ENCODE data around the gene NCEH1. TPM values are rescaled to one million over a fixed set of nuclear protein-coding genes. Genes with fewer than 3 reads are reported as not detected.

NCEH1 gene
- total and polyA plus RNA-seq, 2 of the 13 experiments (the other 11 are each of a cell fraction or from before 2014, with no cell fraction given): 12.9 to 21.4 TPM

DNA sequence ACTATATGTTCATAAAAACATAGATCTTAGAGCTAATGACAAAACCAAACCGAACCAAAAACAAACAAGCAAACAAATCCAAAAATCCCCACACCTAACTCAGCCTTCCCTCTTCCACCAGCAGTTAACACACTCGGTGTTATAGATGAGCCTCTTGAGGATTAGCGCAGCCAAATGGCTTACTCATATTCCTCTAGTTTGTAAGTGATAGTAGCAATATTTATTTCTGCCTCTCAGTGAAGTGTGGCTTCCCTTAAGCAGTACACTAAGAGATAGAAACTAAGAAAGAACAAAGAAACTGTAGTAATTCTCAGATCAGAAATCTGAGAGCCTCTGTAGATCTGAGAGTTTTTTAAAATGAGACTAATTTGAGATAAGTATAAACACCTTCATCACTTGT, 2.4 kb upstream of the NCEH1 start (continued):
- no peak for TF ChIP-seq FOSL1 (CRISPR knock-in tag; IDR thresholded peaks at IDR 0.05; ENCODE audit: borderline replicate concordance)

DNA sequence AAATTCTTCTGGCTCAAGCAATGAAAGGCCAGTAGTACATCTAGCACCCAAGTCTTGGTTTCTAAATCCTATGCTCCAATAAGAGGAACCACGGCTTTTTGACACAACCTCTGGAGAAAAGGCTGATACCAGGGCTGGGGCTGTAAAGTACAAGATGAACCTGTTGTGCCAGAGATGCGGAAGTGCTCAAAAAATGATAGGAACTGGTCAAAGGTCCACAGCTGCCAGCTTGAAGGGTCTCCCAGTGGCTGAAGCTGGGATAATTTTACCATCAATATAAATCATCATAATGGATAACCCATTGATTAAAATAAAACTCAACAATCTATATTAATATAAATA, 558 bp upstream of the NCEH1 start:
- Histone ChIP-seq H3K4me3 (replicated peaks in 1 of 3; ENCODE audit: insufficient read depth in 1 of 3, low read depth in 2 of 3, low read length in 3 of 3) (peak overlapping the region; percentile 78 to 86 (median 78)), H3K9me3 (ENCODE audit: low read length) (no peaks in the 10 kb centered on the region), H3K27ac (ENCODE audit: extremely low read length, insufficient read depth, low read length) (peak overlapping the region; percentile 62), H3K9ac (ENCODE audit: insufficient read depth, low read depth, low read length) (peak overlapping the region; percentile 76), H3K36me3 (replicated peaks in 1 of 2; ENCODE audit: control insufficient read depth in 1 of 2, insufficient read depth in 2 of 2, low read length in 2 of 2) (no peaks in the 10 kb centered on the region), H3K4me1 (ENCODE audit: insufficient read depth, low read length) (peaks cover 43% of the 10 kb centered on the region), H3K79me2 (ENCODE audit: insufficient read depth, low read length) (peaks cover 38% of the 10 kb centered on the region), H3K4me2 (ENCODE audit: low read depth, low read length) (peak overlapping the region; percentile 84), H2AFZ (ENCODE audit: low read length) (peak overlapping the region; percentile 90), H3K27me3 (ENCODE audit: control insufficient read depth in 1 of 2, insufficient read depth in 2 of 2, low read length in 2 of 2) (peaks cover 2 to 4% of the 10 kb centered on the region in 2 experiments; a peak in 3 of 5 replicates), H4K20me1 (ENCODE audit: insufficient read depth, low read length) (no peaks in the 10 kb centered on the region)
- POLR2A ChIA-PET: interaction anchor here (1.0 to 1.9 kb wide), 6 partner anchors 9 to 38 kb away, joined by 3 to 15 read pairs (median 8); partner anchors contain the start of gene ECT2
- DNase-seq (ENCODE audit: low spot score): peak; percentile 36
- CTCF ChIA-PET (ENCODE audit: low intra/inter-chr PET ratio, low total read pairs): interaction anchor here (0.7 to 1.7 kb wide), 3 partner anchors 36 to 45 kb away, joined by 3 to 11 read pairs (median 8); no protein-coding TSS in a partner anchor
- 0% methylated on average over 2 of the region's 2 CpGs for WGBS (ENCODE audit: low lambda C conversion rate)
- BruUV-seq (replicated peaks): TSS peak; percentile 73
- FAIRE-seq: no peak
- intact Hi-C loops (cut with micrococcal nuclease; ENCODE audit: unreplicated experiment) (loop anchor here (1.0 to 2.0 kb wide), 3 partner anchors 15 to 39 kb away; partner anchors contain the start of gene ECT2), in situ Hi-C loops (cut with HindIII; ENCODE audit: extremely low pct_ligation_motif_present, low pct_unique_long_range_greater_than_20kb) (no loop called here)
- peak; percentile 31 for ATAC-seq
- TF ChIP-seq ZFYVE20 (CRISPR knock-in tag; IDR thresholded peaks at IDR 0.05; ENCODE audit: borderline replicate concordance, low read depth) (no peak), AGO1 (IDR thresholded peaks at IDR 0.05; ENCODE audit: low read depth, low read length, poor library complexity, severe bottlenecking) (no peak), YEATS4 (CRISPR knock-in tag; IDR thresholded peaks at IDR 0.05; ENCODE audit: borderline replicate concordance) (0 out of 2 replicates have a peak, but pooled peaks have one; percentile 1), NR2F6 (IDR thresholded peaks at IDR 0.05) (no peak), NR2F6 (CRISPR knock-in tag; IDR thresholded peaks at IDR 0.05) (no peak), TARDBP (CRISPR knock-in tag; IDR thresholded peaks at IDR 0.05) (no peak), HNF4G (IDR thresholded peaks at IDR 0.05; ENCODE audit: borderline replicate concordance, low read depth, low read length) (0 out of 2 replicates have a peak, but pooled peaks have one; percentile 41), HNF4G (CRISPR knock-in tag; IDR thresholded peaks at IDR 0.05; ENCODE audit: borderline replicate concordance, low read depth) (no peak), ZNF292 (CRISPR knock-in tag; IDR thresholded peaks at IDR 0.05; ENCODE audit: borderline replicate concordance, low read depth) (no peak), PAWR (CRISPR knock-in tag; IDR thresholded peaks at IDR 0.05; ENCODE audit: borderline replicate concordance) (no peak), FOXK1 (CRISPR knock-in tag; IDR thresholded peaks at IDR 0.05; ENCODE audit: borderline replicate concordance, low read depth) (no peak)
- TF ChIP-seq, protein P1, sequence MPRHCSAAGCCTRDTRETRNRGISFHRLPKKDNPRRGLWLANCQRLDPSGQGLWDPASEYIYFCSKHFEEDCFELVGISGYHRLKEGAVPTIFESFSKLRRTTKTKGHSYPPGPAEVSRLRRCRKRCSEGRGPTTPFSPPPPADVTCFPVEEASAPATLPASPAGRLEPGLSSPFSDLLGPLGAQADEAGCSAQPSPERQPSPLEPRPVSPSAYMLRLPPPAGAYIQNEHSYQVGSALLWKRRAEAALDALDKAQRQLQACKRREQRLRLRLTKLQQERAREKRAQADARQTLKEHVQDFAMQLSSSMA (CRISPR knock-in tag; IDR thresholded peaks at IDR 0.05): no peak
- TF ChIP-seq, protein P2, sequence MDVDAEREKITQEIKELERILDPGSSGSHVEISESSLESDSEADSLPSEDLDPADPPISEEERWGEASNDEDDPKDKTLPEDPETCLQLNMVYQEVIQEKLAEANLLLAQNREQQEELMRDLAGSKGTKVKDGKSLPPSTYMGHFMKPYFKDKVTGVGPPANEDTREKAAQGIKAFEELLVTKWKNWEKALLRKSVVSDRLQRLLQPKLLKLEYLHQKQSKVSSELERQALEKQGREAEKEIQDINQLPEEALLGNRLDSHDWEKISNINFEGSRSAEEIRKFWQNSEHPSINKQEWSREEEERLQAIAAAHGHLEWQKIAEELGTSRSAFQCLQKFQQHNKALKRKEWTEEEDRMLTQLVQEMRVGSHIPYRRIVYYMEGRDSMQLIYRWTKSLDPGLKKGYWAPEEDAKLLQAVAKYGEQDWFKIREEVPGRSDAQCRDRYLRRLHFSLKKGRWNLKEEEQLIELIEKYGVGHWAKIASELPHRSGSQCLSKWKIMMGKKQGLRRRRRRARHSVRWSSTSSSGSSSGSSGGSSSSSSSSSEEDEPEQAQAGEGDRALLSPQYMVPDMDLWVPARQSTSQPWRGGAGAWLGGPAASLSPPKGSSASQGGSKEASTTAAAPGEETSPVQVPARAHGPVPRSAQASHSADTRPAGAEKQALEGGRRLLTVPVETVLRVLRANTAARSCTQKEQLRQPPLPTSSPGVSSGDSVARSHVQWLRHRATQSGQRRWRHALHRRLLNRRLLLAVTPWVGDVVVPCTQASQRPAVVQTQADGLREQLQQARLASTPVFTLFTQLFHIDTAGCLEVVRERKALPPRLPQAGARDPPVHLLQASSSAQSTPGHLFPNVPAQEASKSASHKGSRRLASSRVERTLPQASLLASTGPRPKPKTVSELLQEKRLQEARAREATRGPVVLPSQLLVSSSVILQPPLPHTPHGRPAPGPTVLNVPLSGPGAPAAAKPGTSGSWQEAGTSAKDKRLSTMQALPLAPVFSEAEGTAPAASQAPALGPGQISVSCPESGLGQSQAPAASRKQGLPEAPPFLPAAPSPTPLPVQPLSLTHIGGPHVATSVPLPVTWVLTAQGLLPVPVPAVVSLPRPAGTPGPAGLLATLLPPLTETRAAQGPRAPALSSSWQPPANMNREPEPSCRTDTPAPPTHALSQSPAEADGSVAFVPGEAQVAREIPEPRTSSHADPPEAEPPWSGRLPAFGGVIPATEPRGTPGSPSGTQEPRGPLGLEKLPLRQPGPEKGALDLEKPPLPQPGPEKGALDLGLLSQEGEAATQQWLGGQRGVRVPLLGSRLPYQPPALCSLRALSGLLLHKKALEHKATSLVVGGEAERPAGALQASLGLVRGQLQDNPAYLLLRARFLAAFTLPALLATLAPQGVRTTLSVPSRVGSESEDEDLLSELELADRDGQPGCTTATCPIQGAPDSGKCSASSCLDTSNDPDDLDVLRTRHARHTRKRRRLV (CRISPR knock-in tag; IDR thresholded peaks at IDR 0.05): no peak
- TF ChIP-seq, protein P3, sequence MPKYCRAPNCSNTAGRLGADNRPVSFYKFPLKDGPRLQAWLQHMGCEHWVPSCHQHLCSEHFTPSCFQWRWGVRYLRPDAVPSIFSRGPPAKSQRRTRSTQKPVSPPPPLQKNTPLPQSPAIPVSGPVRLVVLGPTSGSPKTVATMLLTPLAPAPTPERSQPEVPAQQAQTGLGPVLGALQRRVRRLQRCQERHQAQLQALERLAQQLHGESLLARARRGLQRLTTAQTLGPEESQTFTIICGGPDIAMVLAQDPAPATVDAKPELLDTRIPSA (CRISPR knock-in tag; IDR thresholded peaks at IDR 0.05; ENCODE audit: borderline replicate concordance): no peak
- TF ChIP-seq, protein P4, sequence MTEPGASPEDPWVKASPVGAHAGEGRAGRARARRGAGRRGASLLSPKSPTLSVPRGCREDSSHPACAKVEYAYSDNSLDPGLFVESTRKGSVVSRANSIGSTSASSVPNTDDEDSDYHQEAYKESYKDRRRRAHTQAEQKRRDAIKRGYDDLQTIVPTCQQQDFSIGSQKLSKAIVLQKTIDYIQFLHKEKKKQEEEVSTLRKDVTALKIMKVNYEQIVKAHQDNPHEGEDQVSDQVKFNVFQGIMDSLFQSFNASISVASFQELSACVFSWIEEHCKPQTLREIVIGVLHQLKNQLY (CRISPR knock-in tag; IDR thresholded peaks at IDR 0.05): 0 out of 2 replicates have a peak, but pooled peaks have one; percentile 6
